DMS114 treated with DMSO at 0.1 percent for 48 hours (cell line): Measurements from ENCODE around the gene ATP5PF.
"Not testable (repeated sequence)": the region's sequence is repeated elsewhere in the genome, so short reads cannot be mapped to it uniquely, and the experiment has no call there.

Experiments
- DNase-seq: peaks from one replicate; lab custom pipeline; 2025; ENCODE audit not compliant: unreplicated experiment; lab: John Stamatoyannopoulos, UW

The ATP5PF gene

DNA sequence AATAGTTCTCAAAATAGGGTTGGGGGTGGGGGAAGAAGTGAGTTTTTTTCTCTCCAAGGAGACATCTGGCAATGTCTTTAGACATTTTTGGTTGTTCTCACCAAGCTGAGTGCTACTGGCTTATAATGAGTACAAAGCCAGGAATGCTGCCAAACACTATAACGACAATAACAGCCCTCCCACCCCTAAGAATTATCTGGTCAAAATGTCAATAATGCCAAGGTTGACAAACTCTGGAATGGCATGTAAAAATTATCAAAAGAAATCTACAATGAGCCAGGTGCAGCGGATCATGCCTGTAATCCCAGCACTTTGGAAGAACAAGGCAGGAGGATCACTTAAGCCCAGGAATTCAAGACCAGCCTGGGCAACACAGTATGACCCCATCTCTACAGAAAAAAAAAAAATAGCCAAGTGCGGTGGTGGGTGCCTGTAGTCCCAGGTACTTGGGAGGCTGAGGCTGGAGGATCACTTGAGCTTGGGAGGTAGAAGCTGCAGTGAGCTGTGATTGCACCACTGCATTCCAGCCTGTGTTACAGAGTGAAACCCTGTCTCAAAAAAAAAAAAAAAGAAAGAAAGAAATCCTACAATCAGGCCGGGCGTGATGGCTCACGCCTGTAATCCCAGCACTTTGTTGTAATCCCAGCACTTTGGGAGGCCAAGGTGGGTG, 2.5 kb downstream of the ATP5PF start:
- DNase-seq, result no peak

DNA sequence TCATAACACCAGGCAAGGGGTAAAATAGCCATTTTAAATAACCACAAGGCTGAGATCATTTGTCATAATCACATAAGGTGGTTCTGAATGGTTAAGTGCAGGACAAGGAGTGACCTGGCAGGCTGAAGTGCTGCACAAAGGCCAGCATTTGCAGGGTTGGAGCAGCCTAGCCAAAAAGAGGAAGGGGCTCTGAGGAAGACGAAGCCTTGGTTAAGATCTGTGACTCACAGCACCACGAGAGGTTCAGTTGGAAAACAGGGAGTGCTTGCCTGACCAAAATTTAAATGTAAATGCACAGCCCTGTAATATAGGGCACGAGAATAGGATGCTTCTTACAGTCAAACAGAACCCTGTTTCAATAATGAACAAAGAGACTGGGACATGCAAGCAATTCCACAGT, 12.1 kb downstream of the ATP5PF start:
- DNase-seq, result no peak

DNA sequence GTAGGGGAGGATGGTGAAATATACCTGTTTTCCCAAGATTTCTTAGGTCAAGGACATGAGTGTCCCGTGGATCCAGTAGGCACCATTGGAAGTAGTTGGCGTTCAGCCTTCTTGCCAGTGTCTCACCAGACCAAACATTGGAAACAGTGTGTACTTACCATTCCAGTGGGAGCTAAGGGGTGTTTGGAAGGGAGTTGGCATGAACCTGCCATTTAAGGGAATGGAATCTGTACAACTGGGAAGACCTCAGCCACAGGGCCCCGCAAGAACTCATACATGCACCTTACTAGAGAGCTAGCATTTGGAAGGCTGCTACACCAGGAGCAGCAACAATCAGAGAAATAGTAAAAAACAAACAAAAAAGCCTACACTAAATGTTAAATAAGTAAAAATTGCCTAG, 12.7 kb downstream of the ATP5PF start:
- no peak for DNase-seq

DNA sequence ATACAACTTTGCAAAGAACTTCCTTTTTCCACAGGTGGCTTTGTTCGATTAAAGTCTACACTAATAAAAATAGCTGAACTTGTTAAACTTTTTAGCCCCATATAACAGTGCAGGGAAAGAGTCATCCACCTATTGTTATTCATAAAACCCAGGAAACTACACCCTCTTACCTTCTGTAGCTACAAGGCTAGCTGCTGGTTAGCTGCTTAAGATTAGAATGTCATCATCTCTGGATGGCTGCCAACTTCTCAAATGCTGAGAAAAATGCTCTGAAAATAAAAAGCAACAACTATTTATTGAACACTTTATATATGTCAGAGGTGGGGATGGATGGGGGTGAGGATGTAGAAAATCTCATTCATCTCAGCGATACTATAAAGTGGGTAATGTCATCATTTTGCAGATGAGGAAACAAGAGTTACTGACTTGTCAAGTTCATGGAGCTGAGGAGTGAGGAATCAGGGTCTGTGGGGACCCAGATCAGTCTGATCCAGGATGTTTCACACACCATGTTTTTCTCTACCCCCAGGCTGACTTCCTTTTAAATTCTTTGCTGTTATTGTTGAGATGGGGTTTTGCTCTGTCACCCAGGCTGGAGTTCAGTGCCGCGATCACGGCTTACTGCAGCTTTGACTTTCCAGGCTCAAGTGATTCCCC, 17.1 kb downstream of the ATP5PF start:
- DNase-seq, result no peak

DNA sequence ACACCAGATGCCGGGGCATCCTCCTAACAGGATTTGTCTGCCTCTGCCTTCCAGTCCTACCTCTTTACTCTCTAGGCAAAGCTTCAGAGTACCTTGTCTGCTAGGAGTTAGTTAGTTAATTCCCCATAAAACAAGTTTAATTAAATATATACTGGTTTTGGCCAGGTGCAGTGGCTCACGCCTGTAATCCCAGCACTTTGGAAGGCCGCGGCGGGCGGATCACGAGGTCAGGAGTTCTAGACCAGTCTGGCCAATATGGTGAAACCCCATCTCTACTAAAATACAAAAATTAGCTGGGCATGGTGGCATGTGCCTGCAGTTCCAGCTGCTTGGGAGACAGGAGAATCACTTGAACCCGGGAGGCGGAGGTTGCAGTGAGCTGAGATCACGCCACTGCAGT, 20.6 kb downstream of the ATP5PF start:
- not testable (repeated sequence) for DNase-seq

DNA sequence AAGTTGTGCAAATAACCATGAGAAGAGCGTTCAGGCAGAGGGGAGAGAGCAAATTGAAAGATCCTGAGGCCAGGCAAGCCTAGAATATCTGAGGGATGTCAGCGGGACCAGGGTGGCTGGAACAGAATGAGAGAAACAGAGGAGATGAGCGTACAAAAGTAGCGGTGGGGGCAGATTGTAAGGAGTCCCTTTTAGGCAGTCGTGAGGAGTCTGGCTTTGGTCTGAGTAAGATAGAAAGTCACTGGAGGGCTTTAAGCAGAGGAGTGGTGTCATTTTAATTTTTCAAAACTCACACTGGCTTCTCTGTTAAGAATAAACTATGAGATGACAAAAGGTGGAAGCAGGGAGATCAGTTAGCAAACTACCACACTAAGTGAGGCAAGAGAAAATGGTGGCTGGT, 24.2 kb downstream of the ATP5PF start:
- DNase-seq, result no peak

DNA sequence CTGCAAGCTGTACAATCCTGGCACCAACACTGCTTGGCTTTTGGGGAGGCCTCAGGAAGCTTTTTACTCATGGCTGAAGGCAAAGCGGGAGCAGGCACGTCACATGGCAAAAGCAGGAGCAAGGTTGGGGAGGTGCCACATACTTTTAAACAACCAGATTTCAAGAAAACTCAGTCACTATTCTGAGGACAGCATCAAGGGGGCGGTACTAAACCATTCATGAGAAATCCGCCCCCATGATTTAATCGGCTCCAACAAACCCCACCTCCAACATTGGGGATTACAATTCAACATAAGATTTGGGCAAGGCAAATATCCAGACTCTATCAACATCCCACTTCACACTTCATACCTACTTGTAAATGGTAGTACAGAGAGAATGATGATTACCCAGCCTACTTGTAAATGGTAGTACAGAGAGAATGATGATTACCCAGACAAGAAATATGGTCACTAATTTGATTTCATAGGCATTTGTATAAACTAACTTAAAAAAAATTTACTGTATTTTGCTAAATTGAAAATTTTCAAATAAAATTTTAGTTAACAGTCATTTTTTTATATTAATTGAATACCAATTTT, 24.9 kb downstream of the ATP5PF start:
- no peak for DNase-seq

DNA sequence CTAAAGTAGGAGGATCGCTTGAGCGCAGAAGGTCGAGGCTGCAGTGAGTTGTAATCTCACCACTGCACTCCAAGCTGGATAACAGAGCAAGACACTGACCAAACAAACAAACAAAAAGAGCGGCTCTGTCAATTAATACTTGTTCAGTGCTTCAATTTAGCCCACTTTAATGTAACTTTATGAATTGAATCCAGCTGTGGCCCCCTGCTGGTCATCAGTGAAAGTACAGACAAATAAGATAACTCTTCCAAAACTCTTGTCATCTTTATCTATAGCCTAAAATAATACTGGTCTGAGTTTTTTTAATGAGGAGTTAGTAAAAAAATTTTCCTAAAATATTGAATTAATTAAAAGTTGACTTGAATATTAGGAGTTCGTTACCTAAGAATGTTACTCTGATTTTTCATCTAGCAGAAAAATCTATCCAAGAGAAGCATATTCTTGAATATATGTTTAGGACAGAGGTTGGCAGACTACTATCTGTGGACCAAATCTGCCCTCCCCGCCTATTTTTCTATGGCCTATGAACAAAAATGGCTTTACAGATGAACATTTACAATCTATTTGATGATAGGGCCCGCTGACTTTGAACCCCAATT, 26.1 kb downstream of the ATP5PF start:
- DNase-seq, result peak; percentile 18

DNA sequence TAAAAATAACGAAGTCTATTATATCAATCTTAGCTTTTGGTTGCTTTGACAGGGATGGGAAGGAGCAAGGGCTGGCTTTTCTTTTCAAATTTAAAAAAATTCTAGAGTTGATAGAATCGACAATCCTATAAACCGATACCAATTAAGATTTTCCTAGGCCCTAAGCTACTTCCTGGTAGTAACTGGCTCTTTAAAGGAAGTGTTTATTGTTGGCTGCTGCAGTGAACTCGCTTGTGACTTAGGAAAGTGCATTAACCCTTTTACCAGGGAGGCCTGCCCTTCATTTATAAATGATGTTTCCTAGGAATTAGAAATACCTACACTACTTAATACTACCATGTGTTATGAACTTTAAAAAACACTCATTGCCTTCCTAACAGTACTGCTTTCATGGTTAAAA, 33.2 kb downstream of the ATP5PF start:
- DNase-seq, result no peak

DNA sequence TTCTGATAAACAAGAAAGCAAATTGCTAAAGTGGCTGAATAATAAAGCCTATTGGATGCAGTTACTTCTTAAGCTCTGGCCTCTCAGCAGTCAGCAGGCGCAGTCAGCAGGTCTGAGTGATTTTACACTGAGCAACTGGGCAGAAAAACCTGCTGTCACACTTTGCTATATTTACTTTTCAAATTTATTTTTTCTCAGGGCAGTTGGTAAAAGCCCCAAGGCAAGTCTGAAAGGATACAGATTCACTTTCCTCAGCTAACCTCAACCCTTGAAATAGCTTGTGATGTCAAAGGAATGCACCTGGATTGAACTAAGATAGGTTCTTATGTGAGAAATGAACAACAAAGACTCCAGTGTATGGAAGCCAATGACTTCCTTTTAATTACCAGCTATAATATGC, 34.0 kb downstream of the ATP5PF start:
- no peak for DNase-seq

DNA sequence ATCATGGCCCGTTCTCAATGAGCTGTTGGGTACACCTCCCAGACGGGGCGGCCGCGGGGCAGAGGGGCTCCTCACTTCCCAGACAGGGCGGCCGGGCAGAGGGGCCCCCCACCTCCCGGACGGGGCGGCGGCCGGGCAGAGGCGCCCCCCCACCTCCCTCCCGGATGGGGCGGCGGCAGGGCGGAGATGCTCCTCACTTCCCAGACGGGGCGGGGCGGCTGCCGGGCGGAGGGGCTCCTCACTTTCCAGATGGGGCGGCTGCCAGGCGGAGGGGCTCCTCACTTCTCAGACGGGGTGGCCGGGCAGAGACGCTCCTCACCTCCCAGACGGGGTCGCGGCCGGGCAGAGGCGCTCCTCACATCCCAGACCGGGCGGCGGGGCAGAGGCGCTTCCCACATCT, 39.2 kb downstream of the ATP5PF start:
- not testable (repeated sequence) for DNase-seq

DNA sequence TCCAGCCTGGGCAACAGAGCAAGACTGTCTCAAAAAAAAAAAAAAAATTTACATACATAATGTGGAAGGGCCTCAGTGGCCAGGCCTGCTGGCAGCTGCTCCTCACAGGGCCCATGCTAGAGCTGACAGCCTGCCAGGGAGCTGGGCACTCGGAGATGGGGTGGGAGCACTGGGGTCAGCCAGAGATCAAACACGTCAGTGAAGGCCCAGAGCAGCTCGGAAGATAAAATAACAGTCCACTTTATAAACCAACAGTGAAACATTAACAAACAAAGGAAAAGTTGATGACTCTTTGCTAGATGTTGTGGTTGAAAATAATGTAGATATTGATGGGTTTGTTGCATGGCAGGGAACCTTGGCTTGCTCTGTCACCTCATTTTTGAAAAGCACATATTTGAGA, 42.7 kb downstream of the ATP5PF start:
- DNase-seq, result no peak

DNA sequence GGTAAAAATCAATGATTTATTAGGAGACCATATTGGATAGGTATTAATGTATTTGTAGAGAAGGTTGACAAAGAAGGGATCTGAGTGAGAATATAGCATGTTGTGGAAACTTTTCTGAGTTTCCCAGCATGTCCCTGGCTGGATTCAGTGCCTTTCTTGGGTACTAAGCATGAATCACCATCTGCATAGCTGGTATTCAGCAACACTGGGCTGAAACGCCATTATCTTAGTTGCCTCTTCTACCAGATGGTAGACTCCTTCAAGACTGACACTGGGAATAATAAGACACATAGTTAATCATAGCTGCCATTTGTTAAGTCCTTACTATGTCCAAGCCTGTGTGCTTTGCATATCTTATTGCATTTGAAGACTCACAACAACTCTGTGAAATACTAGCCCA, 45.5 kb downstream of the ATP5PF start:
- no peak for DNase-seq

DNA sequence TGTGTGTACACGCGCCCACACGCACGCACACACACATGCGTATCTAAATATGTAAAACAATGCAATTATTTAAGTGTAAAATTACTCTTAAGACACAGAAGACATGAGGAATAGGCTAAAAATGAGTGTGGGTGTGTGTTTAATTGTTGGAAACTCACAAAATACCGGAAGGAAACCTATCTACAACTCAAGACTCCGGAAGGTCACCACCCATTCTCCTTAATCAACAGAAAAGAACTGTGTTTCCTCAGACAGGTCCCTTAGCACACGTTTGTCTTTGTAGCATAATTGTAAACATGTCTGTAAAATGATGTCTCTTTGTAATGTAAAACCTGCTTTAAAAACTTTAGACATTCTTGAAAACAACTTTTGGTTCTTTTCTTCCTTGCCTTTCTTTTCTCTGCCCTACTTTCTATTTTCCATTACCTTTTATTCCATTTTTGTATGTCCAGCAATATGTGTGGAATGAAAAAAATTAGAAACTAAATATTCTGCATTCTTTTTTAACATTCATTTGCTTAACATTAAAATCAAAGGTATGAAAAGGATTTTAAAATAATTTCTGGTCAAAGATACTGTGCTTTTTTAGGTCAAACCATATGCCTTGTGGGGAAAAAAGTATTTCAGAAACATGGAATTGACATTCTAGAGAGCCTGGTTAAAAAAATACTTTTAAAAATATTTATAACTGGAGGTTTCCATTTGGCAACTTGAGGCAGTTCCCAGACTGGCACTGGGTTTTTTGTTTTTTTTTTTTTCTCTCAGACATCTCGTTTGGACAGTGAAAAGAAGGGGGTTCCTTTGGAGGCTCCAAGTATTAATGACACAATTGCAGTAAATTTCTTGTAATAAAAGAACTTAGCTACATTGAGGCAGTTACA, 46.2 kb downstream of the ATP5PF start:
- DNase-seq, result no peak

DNA sequence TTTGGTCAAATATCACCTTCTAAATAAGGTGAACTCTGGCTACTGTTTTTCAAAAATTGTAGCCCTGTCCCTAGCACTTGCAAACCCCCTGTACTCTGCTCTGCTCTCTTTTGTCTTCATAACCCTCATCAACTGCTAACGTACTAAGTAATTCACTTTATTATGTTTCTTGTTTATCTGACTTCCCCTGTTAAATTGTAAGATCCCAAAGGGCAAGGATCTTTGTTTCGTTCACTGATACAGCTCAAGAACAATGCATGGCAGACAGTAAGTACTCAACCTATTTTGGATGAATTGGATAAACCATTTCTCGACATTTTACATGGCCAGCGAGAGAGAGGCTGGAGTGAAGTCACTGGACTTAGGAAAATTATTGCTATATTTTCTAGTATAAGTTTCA, 46.9 kb downstream of the ATP5PF start:
- no peak for DNase-seq

DNA sequence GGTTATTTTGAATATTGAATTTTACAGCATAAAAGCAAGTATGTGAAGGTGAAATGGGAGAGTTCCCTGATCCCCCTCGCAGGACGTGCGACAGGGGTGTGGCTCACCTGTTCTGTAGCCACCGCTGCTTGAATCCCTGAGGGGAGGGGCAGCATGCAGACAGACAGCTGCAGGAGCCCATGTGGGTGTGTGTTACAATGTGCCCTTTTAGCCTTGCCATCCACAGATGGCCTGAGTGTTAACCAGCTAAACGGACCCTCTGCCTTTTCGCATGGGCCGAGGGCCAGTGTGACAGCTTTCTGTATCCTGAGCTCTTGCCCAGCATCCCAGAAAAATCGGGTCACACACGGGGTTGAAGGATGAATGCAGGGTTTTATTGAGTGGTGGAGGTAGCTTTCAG, 52.3 kb downstream of the ATP5PF start:
- DNase-seq, result no peak

DNA sequence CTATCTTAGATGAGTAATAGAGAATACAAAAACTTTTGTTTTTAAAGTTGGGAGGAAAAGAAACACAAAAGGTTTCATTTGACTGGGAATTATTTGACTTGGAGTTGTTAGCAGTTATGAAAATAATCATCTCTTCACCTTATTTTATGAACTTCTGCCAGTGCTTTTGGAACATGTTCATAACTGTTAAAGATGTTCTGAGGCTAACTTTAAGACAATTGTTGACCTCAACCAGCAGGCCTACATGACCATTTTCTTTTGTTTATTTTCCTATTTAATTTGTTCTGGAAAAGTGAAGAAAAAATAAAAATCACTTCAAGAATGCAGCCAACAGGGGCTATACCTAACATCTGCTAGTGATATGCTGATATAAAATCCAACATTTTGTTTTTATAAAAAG, 58.3 kb downstream of the ATP5PF start:
- no peak for DNase-seq
